ENCODE measurements around the gene SORCS3.

The SORCS3 gene

DNA sequence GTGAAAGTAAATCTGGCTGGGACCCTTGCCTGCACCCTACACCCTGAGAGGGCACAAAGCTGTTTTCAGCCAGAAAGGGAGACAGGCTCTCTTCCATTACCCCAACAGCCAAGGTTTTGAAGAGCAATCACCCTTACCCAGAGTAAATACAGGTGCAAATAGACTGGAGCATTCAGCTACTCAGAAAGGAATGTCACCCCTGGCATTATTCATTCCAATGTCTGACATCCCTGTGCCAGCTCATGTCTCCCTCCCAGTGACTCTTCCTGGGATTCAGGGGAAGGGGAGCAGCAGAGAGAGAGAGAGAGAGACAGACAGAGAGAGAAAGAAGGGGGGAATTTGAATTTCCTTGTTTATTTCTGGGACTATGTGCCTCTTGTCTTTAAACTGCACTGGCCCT, 611.8 kb downstream of the SORCS3 start:
- TF ChIP-seq, protein P1, sequence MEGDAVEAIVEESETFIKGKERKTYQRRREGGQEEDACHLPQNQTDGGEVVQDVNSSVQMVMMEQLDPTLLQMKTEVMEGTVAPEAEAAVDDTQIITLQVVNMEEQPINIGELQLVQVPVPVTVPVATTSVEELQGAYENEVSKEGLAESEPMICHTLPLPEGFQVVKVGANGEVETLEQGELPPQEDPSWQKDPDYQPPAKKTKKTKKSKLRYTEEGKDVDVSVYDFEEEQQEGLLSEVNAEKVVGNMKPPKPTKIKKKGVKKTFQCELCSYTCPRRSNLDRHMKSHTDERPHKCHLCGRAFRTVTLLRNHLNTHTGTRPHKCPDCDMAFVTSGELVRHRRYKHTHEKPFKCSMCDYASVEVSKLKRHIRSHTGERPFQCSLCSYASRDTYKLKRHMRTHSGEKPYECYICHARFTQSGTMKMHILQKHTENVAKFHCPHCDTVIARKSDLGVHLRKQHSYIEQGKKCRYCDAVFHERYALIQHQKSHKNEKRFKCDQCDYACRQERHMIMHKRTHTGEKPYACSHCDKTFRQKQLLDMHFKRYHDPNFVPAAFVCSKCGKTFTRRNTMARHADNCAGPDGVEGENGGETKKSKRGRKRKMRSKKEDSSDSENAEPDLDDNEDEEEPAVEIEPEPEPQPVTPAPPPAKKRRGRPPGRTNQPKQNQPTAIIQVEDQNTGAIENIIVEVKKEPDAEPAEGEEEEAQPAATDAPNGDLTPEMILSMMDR (IDR thresholded peaks at IDR 0.05; ENCODE audit: low read depth, low read length): no peak
- DNase-seq: no peak
- Histone ChIP-seq H3K27me3 (ENCODE audit: insufficient read depth, low read depth, severe bottlenecking) (no peaks in the 10 kb centered on the region), H3K4me3 (ENCODE audit: low read depth, low read length) (no peak overlapping the region), H3K27ac (no peak overlapping the region), H3K9me3 (ENCODE audit: severe bottlenecking) (no peaks in the 10 kb centered on the region), H3K36me3 (no peaks in the 10 kb centered on the region)

DNA sequence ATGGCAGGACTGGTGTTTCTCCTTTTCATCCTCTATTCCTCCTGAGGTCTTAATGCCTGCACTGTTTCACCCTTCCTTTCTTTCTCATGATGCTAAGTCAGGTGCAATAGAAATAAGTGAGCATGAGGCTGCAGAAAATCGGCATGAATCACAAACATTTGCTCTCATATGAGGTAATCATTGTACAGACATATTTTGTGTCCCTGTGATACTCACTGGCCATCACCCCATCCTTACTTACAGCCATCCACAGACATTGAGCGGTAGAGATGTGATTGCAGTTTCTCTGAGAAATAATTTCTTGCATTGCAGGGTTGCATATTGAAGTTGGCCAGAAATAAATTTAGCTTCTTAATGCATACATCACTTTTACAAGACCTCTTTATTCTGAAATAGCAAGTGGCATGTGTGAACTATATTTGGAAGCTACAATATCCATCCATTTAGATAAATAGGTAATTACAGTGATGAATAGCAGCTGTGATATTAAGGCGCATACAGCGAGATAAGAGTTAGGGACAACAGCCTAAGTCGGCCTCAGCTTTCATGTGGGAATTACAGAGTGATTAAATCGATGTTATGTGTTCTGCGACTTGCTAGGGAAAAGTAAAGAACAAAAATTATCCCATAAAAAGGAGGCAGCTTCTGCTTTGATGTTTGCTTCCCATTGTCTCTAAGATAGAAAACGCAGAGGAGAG, 612.6 kb downstream of the SORCS3 start:
- H3K27me3 ChIP-seq (ENCODE audit: insufficient read depth, low read depth, severe bottlenecking): no peaks in the 10 kb centered on the region
- no peak overlapping the region for H3K27ac ChIP-seq
- H3K4me3 ChIP-seq (ENCODE audit: low read depth, low read length): no peak overlapping the region
- H3K36me3 ChIP-seq: no peaks in the 10 kb centered on the region
- TF ChIP-seq, protein P1 (IDR thresholded peaks at IDR 0.05; ENCODE audit: low read depth, low read length): no peak
- DNase-seq: peak; percentile 17
- no peaks in the 10 kb centered on the region for H3K9me3 ChIP-seq (ENCODE audit: severe bottlenecking)

DNA sequence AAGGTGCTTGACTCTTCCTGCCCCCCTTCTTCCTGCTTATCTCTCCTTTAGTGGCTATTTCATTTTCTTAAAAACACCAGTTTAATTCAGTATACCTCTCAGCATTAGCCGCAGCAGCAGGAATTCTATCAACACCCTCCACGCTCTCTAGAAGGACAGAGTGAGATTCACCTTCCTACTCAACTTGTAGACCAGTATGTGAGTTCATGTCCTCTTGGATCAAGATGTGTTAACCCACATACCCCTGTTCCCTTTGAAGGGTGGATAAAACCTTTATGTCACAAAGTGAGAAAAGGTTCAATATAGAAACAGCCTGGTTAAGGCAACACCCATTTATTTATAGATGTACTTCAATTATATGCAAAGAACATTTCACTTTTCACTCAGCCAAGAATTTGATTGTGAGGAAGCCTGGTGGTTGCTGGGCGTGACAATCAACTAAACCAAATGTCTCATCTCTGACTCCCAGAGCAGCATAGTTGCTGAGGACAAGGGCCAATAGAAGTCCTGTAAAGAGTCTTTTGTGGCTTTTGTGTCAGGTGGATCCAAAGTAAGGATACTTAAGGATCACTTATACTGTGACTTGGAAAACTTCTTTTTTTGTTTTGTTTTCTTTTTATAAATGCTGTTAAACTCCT, 617.1 kb downstream of the SORCS3 start:
- H3K36me3 ChIP-seq: no peaks in the 10 kb centered on the region
- no peaks in the 10 kb centered on the region for H3K27me3 ChIP-seq (ENCODE audit: insufficient read depth, low read depth, severe bottlenecking)
- H3K9me3 ChIP-seq (ENCODE audit: severe bottlenecking): no peaks in the 10 kb centered on the region
- TF ChIP-seq, protein P1 (IDR thresholded peaks at IDR 0.05; ENCODE audit: low read depth, low read length): no peak
- H3K4me3 ChIP-seq (ENCODE audit: low read depth, low read length): no peak overlapping the region
- DNase-seq: no peak
- H3K27ac ChIP-seq: no peak overlapping the region

DNA sequence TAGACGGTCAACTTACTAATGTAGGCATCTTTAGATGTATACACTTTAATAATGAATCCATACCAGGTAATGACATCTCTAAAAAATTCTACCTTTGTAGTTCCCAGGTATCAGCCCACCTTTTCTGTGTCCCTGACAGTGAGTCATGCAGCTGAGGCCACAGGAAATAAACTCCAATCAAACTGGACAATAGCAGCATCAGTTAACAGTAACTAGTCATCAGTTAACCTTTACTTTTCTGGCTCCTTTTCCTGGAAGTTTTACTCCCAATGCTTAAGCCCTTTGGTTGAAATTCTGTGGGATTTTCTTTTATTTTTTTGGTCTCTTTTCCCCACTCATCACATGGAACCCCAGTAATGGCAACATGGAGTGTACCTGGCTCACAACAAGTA, 617.6 kb downstream of the SORCS3 start:
- Histone ChIP-seq H3K36me3 (no peaks in the 10 kb centered on the region), H3K27me3 (ENCODE audit: insufficient read depth, low read depth, severe bottlenecking) (no peaks in the 10 kb centered on the region), H3K27ac (no peak overlapping the region), H3K9me3 (ENCODE audit: severe bottlenecking) (no peaks in the 10 kb centered on the region), H3K4me3 (ENCODE audit: low read depth, low read length) (no peak overlapping the region)
- no peak for DNase-seq
- TF ChIP-seq, protein P1 (IDR thresholded peaks at IDR 0.05; ENCODE audit: low read depth, low read length): no peak

DNA sequence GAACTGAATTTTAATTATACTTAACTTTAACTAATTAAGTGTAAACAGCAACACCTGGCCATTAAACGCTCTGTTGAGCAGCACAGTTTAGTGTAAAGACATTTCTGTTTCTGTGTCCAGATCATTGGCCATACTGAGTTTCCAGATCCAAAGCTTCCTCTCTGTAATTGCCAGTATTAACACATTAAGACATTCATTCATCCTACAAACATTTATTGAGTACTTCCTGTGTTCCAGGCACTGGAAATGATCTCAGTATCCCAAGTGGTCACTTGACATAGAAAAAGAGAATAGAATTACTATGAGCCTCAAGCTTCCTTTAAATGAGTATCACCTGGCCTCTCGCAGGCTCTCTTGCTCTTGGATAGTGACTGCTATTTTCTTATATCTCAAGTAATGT, 618.1 kb downstream of the SORCS3 start:
- Histone ChIP-seq H3K4me3 (ENCODE audit: low read depth, low read length) (no peak overlapping the region), H3K36me3 (no peaks in the 10 kb centered on the region), H3K9me3 (ENCODE audit: severe bottlenecking) (no peaks in the 10 kb centered on the region), H3K27ac (no peak overlapping the region), H3K27me3 (ENCODE audit: insufficient read depth, low read depth, severe bottlenecking) (no peaks in the 10 kb centered on the region)
- TF ChIP-seq, protein P1 (IDR thresholded peaks at IDR 0.05; ENCODE audit: low read depth, low read length): no peak
- DNase-seq: no peak

Data from WERI-Rb-1 (cell line).